DMS53 (cell line): ENCODE data around the gene CD53.
"Not testable (repeated sequence)": the region's sequence is repeated elsewhere in the genome, so short reads cannot be mapped to it uniquely, and the experiment has no call there.

ENCODE experiments used
- DNase-seq: peaks from one replicate; lab custom pipeline; 2025; lab: John Stamatoyannopoulos, UW

CD53 gene

DNA sequence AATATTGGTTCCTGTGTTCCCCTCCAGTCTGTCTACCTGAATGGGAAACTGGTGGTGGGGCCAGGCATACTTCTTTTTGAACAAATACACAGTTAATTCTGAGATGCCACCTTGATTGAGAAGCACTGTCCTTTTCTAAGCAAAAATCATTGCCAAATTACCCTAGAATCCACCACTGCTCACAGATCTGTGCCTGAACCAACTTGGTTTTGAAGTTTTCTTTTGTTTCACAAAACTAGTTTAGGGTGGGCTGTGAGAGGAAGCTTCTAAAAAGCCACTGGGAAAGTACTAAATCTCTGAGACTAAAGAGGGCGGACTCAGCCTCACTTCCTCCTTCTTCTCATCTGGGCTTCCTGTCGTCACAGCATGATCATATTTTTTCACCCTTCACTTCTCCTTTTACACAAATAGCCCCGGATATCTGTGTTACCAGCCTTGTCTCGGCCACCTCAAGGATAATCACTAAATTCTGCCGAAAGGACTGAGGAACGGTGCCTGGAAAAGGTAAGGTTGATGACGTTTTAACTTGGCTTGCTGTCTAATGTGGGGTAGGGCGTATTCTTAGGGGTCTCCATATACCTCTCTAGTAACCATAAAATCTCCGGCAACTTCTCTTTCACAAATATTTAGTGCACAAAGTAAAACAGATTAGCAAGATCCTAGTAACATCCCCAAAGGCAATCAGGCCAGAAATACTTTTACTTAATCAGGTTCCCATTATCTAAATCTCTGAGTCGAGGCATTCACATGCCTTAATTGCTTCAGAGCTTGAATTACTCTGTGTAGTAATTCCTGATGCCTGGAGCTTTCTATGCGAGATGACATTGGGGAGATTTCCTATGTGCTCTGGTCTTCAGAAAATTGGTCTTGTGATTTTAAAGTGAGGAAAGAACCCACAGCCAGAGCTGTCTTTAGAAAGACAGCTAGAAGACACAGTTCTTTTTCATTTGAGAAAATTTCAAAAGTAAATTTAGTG lies at the start of gene CD53:
Gene CD53 (plus strand): TSS at position 404 of the 976 bp plus-strand sequence. CDS start 18,261 bp downstream, outside the sequence.
- DNase-seq, result no peak

DNA sequence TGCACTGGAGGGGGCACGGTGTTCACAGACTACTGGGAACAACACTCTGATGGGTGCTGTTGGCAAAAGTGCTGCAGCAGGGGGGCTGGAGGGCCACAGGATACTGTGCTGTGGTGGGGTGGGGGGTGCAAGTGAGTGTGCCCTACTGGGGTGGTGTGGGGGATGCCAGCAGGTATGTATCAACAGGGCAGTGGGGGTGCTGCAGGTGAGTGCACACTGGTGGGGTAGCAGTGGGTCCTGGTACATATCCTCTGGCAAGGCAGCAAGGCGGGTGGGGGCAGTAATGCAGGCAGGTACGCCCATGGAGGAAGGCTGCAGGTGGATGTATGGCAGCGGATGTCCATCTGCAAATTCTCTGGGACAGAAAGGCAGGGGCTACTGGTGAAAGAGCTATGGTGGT lies 48.8 kb upstream of the CD53 start:
- DNase-seq, result no peak

- peak; percentile 85 for DNase-seq
Measured at GRCh38 chr1:110829955-110830553, 42.9 kb upstream of the CD53 start.

- DNase-seq, result not testable (repeated sequence)
Measured at GRCh38 chr1:110833779-110834178, 39.2 kb upstream of the CD53 start.

- DNase-seq, result no peak
Measured at GRCh38 chr1:110846861-110847260, 26.1 kb upstream of the CD53 start.

DNA sequence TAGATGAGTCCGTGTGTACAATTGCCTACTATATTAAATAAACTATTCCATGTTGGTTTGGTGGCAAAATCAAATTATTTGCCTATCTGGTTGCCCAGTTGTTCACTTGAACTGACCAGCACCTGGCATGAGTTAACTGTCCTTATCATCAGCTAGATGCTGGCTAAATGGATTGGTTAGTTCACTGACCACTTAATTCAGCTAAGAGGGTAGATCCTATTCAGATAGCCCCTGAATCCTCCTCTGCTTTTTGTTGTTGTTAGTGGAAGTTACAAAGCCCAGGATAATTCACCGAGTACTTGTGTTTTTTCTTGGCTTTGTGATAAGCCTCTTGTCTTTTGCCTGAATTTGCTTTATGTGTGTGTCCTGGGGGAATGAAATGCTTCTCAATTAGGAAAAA lies 22.8 kb upstream of the CD53 start:
- DNase-seq, result no peak

- no peak for DNase-seq
Measured at GRCh38 chr1:110850627-110851026, 22.3 kb upstream of the CD53 start.

DNA sequence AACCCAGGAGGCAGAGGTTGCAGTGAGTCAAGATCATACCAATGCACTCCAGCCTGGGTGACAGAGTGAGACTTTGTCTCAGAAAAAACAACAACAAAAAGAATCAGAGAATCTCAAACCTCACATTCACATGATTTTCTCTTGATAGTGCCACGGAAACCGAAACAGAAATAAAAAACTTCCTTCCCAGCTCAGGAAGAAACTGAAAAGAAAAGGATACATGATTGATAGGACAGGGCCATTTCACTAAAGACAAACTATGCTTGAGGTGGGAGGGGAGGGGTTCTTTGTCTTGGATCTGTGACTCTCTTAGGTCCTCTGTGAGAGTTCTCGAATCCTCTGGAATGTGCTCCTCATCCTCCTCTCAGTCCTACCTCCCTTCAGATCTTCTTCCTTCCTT lies 19.8 kb upstream of the CD53 start:
- DNase-seq, result no peak

GRCh38 chr1:110856410-110856809 lies 16.5 kb upstream of the CD53 start:
- DNase-seq, result peak; percentile 10

GRCh38 chr1:110857964-110858948 lies 14.7 kb upstream of the CD53 start:
- peak; percentile 35 for DNase-seq

DNA sequence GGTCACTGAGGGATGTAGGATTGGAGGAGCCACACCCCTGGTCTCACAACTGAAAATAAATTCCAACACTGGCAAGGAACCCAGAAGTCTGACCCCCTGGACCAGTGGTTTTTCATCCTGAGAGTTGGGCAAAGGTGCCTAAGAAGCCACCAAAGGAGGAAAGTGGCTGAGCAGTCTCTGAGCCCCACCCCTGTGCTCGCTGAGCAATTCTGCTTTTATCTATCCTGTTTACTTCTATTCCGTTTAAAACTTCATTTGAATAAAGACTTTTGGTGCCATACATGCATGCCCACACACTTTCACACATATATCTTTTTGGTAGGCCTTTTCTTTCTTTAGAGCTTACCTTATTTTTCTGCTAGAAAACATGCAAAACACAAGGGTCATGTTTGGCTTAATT lies 13.9 kb upstream of the CD53 start:
- no peak for DNase-seq

- DNase-seq, result no peak
Measured at GRCh38 chr1:110860174-110860573, 12.8 kb upstream of the CD53 start.

DNA sequence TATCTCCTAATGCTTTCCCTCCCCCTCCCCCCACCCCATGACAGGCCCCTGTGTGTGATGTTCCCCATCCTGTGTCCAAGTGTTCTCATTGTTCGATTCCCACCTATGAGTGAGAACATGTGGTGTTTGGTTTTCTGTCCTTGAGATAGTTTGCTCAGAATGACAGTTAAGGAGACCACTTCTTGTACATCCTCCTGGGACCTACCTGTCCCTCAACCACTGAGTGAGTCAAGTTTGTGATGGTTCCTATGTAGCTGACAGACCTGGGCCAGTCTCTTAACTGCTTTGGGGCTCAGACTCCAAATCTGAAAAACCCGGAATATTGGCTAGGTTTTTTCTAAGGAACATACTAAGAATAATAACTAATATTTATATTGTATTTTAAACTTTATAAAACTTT lies 12.3 kb upstream of the CD53 start:
- DNase-seq, result not testable (repeated sequence)

DNA sequence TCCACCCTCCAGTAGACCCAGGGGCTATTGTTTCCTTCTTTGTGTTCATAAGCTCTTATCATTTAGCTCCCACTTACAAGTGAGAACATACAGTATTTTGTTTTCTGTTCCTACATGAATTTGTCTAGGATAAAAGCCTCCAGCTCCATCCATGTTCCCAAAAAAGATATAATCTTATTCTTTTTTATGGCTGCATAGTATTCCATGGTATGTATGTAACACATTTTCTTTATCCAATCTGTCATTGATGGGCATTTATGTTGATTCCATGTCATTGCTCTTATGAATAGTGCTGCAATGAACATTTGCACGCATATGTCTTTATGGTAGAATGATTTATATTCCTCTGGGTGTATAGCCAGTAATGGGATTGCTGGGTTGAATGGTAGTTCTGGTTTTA lies 11.0 kb upstream of the CD53 start:
- not testable (repeated sequence) for DNase-seq

- DNase-seq, result no peak
Measured at GRCh38 chr1:110864287-110864686, 8.7 kb upstream of the CD53 start.

- DNase-seq, result no peak
Measured at GRCh38 chr1:110870721-110871388, 2.1 kb upstream of the CD53 start.

DNA sequence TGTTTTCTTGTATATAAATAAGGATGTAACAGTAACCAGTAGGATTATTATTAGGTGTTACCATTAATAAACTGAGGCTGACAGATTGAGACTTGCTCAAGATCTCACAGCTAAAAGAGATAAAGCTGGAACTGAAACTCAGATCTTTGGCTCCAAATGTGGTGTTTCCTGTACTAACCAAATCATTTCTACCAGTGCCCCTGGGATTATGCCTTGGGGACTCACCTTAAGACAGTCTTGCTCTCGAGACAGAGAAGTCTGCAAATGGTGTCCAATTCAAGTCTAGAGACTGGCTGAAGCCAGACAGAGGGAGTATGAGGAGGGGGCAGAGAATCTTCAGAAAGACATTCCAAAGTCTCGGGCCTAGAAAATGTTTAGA lies 593 bp upstream of the CD53 start:
- no peak for DNase-seq

GRCh38 chr1:110873856-110874255 lies 908 bp downstream of the CD53 start:
- no peak for DNase-seq

DNA sequence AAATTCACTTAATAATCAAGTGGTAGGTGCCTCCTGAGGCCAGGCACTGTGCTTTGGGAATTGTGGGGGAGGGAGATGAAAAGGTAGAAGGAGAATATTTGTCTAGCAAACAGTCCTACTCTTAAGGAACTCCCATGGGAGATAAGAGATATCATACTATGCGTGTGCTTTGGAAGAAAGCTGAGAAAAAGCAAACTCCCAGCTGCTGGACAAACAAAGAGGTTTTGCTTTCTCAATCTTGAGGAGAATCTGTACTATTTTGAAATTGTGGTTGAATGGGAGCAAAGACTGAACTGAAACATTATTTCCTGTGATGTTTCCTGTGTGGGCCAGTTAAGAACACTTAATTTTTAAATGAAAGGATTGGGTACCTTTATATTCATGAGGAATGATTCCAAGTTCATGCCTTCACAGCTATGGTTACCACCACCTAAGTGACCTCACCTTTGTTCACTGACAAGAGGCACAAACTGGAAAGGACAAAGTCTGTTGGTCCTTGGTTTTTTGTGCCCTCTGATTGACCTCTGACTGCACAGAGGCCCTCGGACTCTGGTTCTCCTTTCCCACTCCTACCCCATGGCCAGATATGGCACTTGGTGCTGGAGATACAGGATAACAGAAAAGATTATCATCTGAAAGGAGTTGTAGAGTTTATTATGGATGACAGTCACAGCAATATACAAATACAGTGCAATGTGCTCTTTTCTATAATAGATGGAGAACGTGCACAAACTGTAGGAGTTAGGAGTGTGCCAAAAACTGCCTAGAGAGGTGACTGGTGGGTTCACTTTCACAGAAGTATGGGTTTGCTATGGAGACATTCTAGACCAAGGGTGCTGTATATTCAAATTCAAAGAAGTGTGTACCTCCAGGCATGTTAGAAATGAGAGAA lies 1.6 kb downstream of the CD53 start:
- DNase-seq, result peak; percentile 21

- peak; percentile 74 for DNase-seq
Measured at GRCh38 chr1:110875216-110875731, 2.3 kb downstream of the CD53 start.
